MCF 10A (cell line): ENCODE data around the gene DLG2. TPM values are rescaled to one million over a fixed set of nuclear protein-coding genes. Genes with fewer than 3 reads are reported as not detected.

Experiments used
- BruUV-seq: library from RNA; stranded (reverse); fragments of 400-500 nt; replicated peaks from 2 replicates; lab custom pipeline; 2021; lab: Mats Ljungman, UMichigan
- CTCF ChIA-PET: fragments of 300-600 bp; sonication (Branson Sonifier 250); formaldehyde crosslinking; extraction: SDS; loops from one replicate; lab custom pipeline; 2021; ENCODE audit warnings: antibody characterized with exemption, inconsistent platforms; lab: Yijun Ruan, JAX
- POLR2A ChIA-PET: fragments of 300-600, 350-650 bp; sonication (Branson Sonifier 250); formaldehyde crosslinking; extraction: SDS; loops from one replicate; lab custom pipeline; 2020; ENCODE audit warnings: antibody characterized with exemption, inconsistent platforms; lab: Yijun Ruan, JAX
- DNase-seq: peaks from one replicate; pipeline ENCODE4 v3.0.0-alpha.2; 2018; ENCODE audit not compliant: unreplicated experiment
- H3K27ac Mint-ChIP-seq: one replicate; pipeline ENCODE4 v1.8.0; 2022; ENCODE audit warnings: mild to moderate bottlenecking, low read depth, mixed read lengths; ENCODE audit not compliant: unreplicated experiment
- H3K27me3 Mint-ChIP-seq: one replicate; pipeline ENCODE4 v1.8.0; 2022; ENCODE audit warnings: mixed read lengths; ENCODE audit not compliant: insufficient read depth, unreplicated experiment
- H3K36me3 Mint-ChIP-seq: one replicate; pipeline ENCODE4 v1.8.0; 2022; ENCODE audit warnings: mild to moderate bottlenecking, moderate library complexity, mixed read lengths; ENCODE audit not compliant: insufficient read depth, unreplicated experiment
- H3K4me1 Mint-ChIP-seq: one replicate; pipeline ENCODE4 v1.8.0; 2022; ENCODE audit warnings: mixed read lengths; ENCODE audit not compliant: insufficient read depth, unreplicated experiment
- H3K4me3 Mint-ChIP-seq: one replicate; pipeline ENCODE4 v1.8.0; 2022; ENCODE audit warnings: mild to moderate bottlenecking, moderate library complexity, mixed read lengths; ENCODE audit not compliant: unreplicated experiment
- H3K9me3 Mint-ChIP-seq: one replicate; pipeline ENCODE4 v1.8.0; 2022; ENCODE audit warnings: mixed read lengths; ENCODE audit not compliant: unreplicated experiment
- intact Hi-C: fragments of 100-400 bp; cut with micrococcal nuclease; formaldehyde crosslinking; loops from 2 replicates; pipeline ENCODE4 v1.14.1; 2022
- total RNA-seq: library from RNA; stranded (reverse); gene quantifications from 2 replicates; pipeline ENCODE4 v1.2.3, GENCODE V29; 2022
- TF ChIP-seq, protein P1 (sequence below): fragments of 200-600 bp; IDR thresholded peaks from one replicate; pipeline ENCODE4 v1.8.0; 2022; ENCODE audit warnings: antibody characterized with exemption, mild to moderate bottlenecking; ENCODE audit not compliant: unreplicated experiment

The DLG2 gene
- total RNA-seq, 1 experiment from 2014 or later = 0.26 TPM

DNA sequence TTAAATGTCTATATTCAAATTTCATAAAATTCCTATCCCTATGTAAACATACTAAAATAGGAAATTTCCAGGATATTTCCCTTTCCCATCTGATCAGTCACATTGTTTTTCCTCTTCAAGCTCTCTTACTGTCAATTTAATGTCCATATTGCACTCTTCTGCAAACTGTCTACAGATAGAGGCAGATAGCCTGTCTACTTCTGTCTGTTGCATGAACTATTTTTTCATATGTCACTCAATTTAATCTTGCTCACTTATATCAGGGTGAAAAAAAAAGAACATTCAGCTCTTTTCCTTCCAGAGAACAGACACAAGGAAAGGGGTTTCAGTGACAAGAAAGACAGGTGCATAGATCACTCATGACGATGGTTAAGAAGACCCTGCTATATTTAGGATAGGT, 1327.1 kb downstream of the DLG2 start:
- POLR2A ChIA-PET = no interaction called here
- Mint-ChIP-seq H3K4me3 (no peak overlapping the region), H3K36me3 (no peaks in the 10 kb centered on the region), H3K4me1 (no peaks in the 10 kb centered on the region), H3K27ac (no peak overlapping the region), H3K27me3 (no peaks in the 10 kb centered on the region), H3K9me3 (no peaks in the 10 kb centered on the region)
- CTCF ChIA-PET = no interaction called here
- intact Hi-C loops = no loop called here
- BruUV-seq = no TSS peak
- TF ChIP-seq, protein P1, sequence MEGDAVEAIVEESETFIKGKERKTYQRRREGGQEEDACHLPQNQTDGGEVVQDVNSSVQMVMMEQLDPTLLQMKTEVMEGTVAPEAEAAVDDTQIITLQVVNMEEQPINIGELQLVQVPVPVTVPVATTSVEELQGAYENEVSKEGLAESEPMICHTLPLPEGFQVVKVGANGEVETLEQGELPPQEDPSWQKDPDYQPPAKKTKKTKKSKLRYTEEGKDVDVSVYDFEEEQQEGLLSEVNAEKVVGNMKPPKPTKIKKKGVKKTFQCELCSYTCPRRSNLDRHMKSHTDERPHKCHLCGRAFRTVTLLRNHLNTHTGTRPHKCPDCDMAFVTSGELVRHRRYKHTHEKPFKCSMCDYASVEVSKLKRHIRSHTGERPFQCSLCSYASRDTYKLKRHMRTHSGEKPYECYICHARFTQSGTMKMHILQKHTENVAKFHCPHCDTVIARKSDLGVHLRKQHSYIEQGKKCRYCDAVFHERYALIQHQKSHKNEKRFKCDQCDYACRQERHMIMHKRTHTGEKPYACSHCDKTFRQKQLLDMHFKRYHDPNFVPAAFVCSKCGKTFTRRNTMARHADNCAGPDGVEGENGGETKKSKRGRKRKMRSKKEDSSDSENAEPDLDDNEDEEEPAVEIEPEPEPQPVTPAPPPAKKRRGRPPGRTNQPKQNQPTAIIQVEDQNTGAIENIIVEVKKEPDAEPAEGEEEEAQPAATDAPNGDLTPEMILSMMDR = no peak
- no peak for DNase-seq

DNA sequence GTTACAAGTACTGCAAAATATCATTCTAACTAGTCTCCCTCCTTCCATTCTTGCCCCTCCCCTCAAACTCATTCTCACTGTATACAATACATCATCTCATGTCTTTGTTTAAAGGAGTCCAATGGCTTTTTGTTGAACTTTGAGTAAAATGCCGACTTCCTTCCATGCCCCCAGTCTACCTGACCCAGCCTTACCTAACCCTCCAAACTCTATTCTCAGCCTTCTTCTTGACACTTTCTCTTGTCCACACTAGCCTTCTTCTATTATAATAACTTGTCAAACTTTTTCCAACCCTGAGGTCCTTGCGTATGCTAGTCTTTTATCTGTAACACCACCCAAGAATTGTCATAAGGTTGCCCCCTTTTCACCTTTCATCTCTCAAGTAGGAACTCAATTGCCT, 1329.6 kb downstream of the DLG2 start:
- Mint-ChIP-seq H3K36me3 (peaks cover 3% of the 10 kb centered on the region), H3K4me3 (no peak overlapping the region), H3K27ac (no peak overlapping the region), H3K4me1 (no peaks in the 10 kb centered on the region), H3K9me3 (no peaks in the 10 kb centered on the region), H3K27me3 (no peaks in the 10 kb centered on the region)
- intact Hi-C loops = no loop called here
- no peak for DNase-seq
- BruUV-seq = no TSS peak
- CTCF ChIA-PET = no interaction called here
- TF ChIP-seq, protein P1 = no peak
- POLR2A ChIA-PET = no interaction called here

DNA sequence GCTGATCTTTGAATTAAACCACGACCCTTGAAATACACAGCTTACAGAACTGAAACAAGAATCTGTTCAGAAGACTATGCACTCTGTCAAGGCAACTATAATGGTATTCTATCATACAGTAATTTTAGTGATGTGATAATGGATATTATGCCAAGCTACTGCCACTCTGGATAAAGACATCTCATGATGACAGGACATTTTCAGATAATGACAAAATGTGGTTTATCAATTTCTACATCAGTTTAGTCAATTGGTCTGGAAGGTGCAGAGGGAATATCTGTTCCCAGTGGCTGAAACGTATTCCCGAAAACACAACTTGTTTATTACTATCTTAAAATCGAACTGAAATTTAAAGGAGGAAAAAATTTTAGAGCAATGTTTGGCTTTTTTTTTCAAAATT, 1331.3 kb downstream of the DLG2 start:
- intact Hi-C loops = no loop called here
- Mint-ChIP-seq H3K4me1 (no peaks in the 10 kb centered on the region), H3K36me3 (peaks cover 6% of the 10 kb centered on the region), H3K4me3 (no peak overlapping the region), H3K27me3 (no peaks in the 10 kb centered on the region), H3K27ac (no peak overlapping the region), H3K9me3 (no peaks in the 10 kb centered on the region)
- no TSS peak for BruUV-seq
- TF ChIP-seq, protein P1 = no peak
- CTCF ChIA-PET = interaction anchor here (0.6 to 0.7 kb wide), 2 partner anchors 88 to 476 kb away, joined by 3 read pairs; no protein-coding TSS in a partner anchor
- POLR2A ChIA-PET = no interaction called here
- no peak for DNase-seq

DNA sequence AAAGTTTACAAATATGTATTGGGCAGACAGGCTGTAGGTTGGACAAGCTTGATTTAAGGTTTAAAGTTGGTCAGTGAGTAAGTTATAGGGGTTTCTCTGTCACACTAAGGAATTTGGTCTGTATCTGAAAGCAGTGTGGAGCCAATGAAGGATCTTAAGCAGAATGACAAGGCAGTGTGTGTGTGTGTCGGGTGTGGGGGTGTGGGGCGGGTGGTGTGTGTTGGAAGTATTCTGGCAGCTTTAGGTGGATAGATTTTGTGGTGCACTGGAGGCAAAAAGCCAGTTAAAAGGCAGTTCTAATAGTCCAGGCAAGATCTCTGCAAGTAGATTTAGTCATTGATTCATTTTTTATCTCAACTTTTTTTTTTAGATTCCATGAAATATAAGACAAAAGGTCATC, 1334.2 kb downstream of the DLG2 start:
- Mint-ChIP-seq H3K27ac (no peak overlapping the region), H3K9me3 (peaks cover 1% of the 10 kb centered on the region), H3K4me1 (no peaks in the 10 kb centered on the region), H3K36me3 (peaks cover 6% of the 10 kb centered on the region), H3K27me3 (no peaks in the 10 kb centered on the region), H3K4me3 (no peak overlapping the region)
- no peak for DNase-seq
- TF ChIP-seq, protein P1 = no peak
- intact Hi-C loops = no loop called here
- ChIA-PET POLR2A (no interaction called here), CTCF (no interaction called here)
- BruUV-seq = no TSS peak
